NCI-H2196 treated with DMSO at 0.1 percent for 48 hours (cell line): ENCODE data around the gene ZNRF2.
"Not testable (repeated sequence)": the region's sequence is repeated elsewhere in the genome, so short reads cannot be mapped to it uniquely, and the experiment has no call there.

Source experiments
- DNase-seq: peaks from one replicate; lab custom pipeline; 2025; ENCODE audit not compliant: unreplicated experiment; lab: John Stamatoyannopoulos, UW

Gene ZNRF2

GRCh38 chr7:30260246-30260768 is 24.1 kb upstream of the ZNRF2 start:
- no peak for DNase-seq

GRCh38 chr7:30263090-30263710 is 21.2 kb upstream of the ZNRF2 start:
- no peak for DNase-seq

- DNase-seq = no peak
Measured at GRCh38 chr7:30264052-30264451, 20.3 kb upstream of the ZNRF2 start.

- not testable (repeated sequence) for DNase-seq
Measured at GRCh38 chr7:30265189-30265588, 19.2 kb upstream of the ZNRF2 start.

- DNase-seq = no peak
Measured at GRCh38 chr7:30266686-30267085, 17.7 kb upstream of the ZNRF2 start.

- no peak for DNase-seq
Measured at GRCh38 chr7:30268586-30268985, 15.8 kb upstream of the ZNRF2 start.

- no peak for DNase-seq
Measured at GRCh38 chr7:30269490-30269889, 14.9 kb upstream of the ZNRF2 start.

- DNase-seq = no peak
Measured at GRCh38 chr7:30270921-30271320, 13.5 kb upstream of the ZNRF2 start.

GRCh38 chr7:30272126-30272525 is 12.3 kb upstream of the ZNRF2 start:
- DNase-seq = no peak

- no peak for DNase-seq
Measured at GRCh38 chr7:30273552-30273951, 10.8 kb upstream of the ZNRF2 start.

GRCh38 chr7:30274641-30275040 is 9.8 kb upstream of the ZNRF2 start:
- DNase-seq = no peak

GRCh38 chr7:30276203-30276900 is 8.0 kb upstream of the ZNRF2 start:
- DNase-seq = no peak

GRCh38 chr7:30278376-30278775 is 6.0 kb upstream of the ZNRF2 start:
- DNase-seq = peak; percentile 40

- DNase-seq = no peak
Measured at GRCh38 chr7:30278849-30279652, 5.3 kb upstream of the ZNRF2 start.

GRCh38 chr7:30279653-30279904 is 4.8 kb upstream of the ZNRF2 start:
- no peak for DNase-seq

GRCh38 chr7:30280631-30281030 is 3.8 kb upstream of the ZNRF2 start:
- DNase-seq = no peak

- DNase-seq = no peak
Measured at GRCh38 chr7:30281263-30281662, 3.1 kb upstream of the ZNRF2 start.

- DNase-seq = no peak
Measured at GRCh38 chr7:30281791-30282190, 2.6 kb upstream of the ZNRF2 start.

- DNase-seq = no peak
Measured at GRCh38 chr7:30282735-30283134, 1.7 kb upstream of the ZNRF2 start.

GRCh38 chr7:30285067-30285535 is 704 bp downstream of the ZNRF2 start:
- DNase-seq = no peak

GRCh38 chr7:30285536-30286284 is 1.3 kb downstream of the ZNRF2 start:
- DNase-seq = no peak
